Suprapubic skin (tissue), 4 donors: ENCODE data around the gene ZDHHC12. TPM values are rescaled to one million over a fixed set of nuclear protein-coding genes. Genes with fewer than 3 reads are reported as not detected.
"Not testable (repeated sequence)": the region's sequence is repeated elsewhere in the genome, so short reads cannot be mapped to it uniquely, and the experiment has no call there.

Source experiments
- DNase-seq, 2 donors: peaks; one replicate each; pipeline ENCODE4 v3.0.0-alpha.2; 2019; ENCODE audit warnings: low spot score in 2 of 2
- H3K27ac ChIP-seq: fragments of 200-600 bp; sonication (generic); one replicate; pipeline ENCODE4 v1.5.1; 2019
- H3K27me3 ChIP-seq: fragments of 200-600 bp; sonication (generic); one replicate; pipeline ENCODE4 v1.5.1; 2019
- H3K36me3 ChIP-seq: fragments of 200-600 bp; sonication (generic); one replicate; pipeline ENCODE4 v1.5.1; 2019
- H3K4me1 ChIP-seq: fragments of 200-600 bp; sonication (generic); one replicate; pipeline ENCODE4 v1.5.1; 2019
- H3K4me3 ChIP-seq: fragments of 200-600 bp; sonication (generic); one replicate; pipeline ENCODE4 v1.5.1; 2019; ENCODE audit warnings: mild to moderate bottlenecking
- H3K9me3 ChIP-seq: fragments of 200-600 bp; sonication (generic); one replicate; pipeline ENCODE4 v1.5.1; 2019
- EP300 ChIP-seq: sonication (generic); formaldehyde crosslinking; IDR thresholded peaks from one replicate; pipeline ENCODE4 v1.6.1; 2017; ENCODE audit warnings: antibody characterized with exemption
- POLR2A ChIP-seq, 2 donors: fragments of 450-650 bp; IDR thresholded peaks; one replicate each; pipeline ENCODE4 v1.6.1; 2017; ENCODE audit warnings: antibody characterized with exemption in 2 of 2, mild to moderate bottlenecking in 2 of 2, moderate library complexity in 2 of 2
- POLR2AphosphoS5 ChIP-seq, 3 donors: sonication (generic); formaldehyde crosslinking; IDR thresholded peaks; one replicate each; pipeline ENCODE4 v1.6.1; 2017; ENCODE audit warnings: antibody characterized with exemption in 3 of 3
- WGBS: methylation state at CpG from one replicate; pipeline ENCODE4 v1.1.5; 2018; 5-methylcytosine and 5-hydroxymethylcytosine counted together
- total RNA-seq, 4 donors: library from RNA; depleted of rRNA; stranded (reverse); fragments of >200 nt; gene quantifications; one replicate each; pipeline ENCODE4 v1.1.0, GENCODE V29; 2016
- TF ChIP-seq, protein P1 (sequence below), 2 donors: fragments of 200-600 bp in 1 of 2; fragments of 450-650 bp in 1 of 2; sonication (generic) in 1 of 2; IDR thresholded peaks; one replicate each; pipeline ENCODE4 v1.5.1; 2016 to 2019; ENCODE audit warnings: antibody characterized with exemption in 2 of 2, mild to moderate bottlenecking in 1 of 2, moderate library complexity in 1 of 2

The ZDHHC12 gene
- total RNA-seq, 4 donors from 2014 or later, result 31.5 to 90.5 (median 75.0) TPM

DNA sequence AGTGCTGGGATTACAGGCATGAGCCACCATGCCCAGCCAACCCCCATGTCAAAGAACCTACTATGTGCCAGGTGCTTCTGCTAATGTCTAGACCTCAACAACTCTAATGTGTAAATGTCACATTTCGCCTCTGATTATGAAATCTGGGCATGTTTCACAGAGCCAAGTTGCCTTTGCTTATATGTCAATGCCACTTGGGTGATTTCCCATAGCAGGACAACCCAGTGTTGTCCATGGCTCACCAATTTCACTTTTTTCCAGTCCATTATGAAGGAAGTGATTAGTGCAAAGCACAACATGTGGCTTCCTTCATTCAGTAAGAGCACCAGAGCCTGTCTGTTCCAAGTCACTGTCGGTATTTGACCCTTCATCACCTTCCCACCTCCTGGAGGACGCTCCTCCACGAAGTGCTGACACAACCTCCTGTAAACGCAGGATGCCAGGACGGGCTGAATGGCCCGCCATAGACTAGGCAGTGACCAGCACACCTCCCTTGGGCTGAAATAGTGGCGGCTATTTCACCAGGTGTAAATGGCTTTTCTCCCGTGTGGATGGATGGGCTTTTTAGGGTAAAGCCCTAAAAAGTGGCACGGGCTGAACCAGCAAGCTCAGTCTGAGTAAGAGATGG is 22.6 kb downstream of the ZDHHC12 start:
- Histone ChIP-seq H3K27ac (no peak overlapping the region), H3K9me3 (no peaks in the 10 kb centered on the region), H3K4me3 (no peak overlapping the region), H3K4me1 (peaks cover 16% of the 10 kb centered on the region), H3K27me3 (no peaks in the 10 kb centered on the region), H3K36me3 (peaks cover 10% of the 10 kb centered on the region)
- 69% methylated on average over 10 of the region's 10 CpGs for WGBS
- DNase-seq, result peak in 1 of 2 donors; percentile 48
- TF ChIP-seq, protein P1, sequence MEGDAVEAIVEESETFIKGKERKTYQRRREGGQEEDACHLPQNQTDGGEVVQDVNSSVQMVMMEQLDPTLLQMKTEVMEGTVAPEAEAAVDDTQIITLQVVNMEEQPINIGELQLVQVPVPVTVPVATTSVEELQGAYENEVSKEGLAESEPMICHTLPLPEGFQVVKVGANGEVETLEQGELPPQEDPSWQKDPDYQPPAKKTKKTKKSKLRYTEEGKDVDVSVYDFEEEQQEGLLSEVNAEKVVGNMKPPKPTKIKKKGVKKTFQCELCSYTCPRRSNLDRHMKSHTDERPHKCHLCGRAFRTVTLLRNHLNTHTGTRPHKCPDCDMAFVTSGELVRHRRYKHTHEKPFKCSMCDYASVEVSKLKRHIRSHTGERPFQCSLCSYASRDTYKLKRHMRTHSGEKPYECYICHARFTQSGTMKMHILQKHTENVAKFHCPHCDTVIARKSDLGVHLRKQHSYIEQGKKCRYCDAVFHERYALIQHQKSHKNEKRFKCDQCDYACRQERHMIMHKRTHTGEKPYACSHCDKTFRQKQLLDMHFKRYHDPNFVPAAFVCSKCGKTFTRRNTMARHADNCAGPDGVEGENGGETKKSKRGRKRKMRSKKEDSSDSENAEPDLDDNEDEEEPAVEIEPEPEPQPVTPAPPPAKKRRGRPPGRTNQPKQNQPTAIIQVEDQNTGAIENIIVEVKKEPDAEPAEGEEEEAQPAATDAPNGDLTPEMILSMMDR (IDR thresholded peaks at IDR 0.05), result no peak
- TF ChIP-seq POLR2AphosphoS5 (IDR thresholded peaks at IDR 0.05) (no peak), EP300 (no peak), POLR2A (IDR thresholded peaks at IDR 0.05) (no peak)

DNA sequence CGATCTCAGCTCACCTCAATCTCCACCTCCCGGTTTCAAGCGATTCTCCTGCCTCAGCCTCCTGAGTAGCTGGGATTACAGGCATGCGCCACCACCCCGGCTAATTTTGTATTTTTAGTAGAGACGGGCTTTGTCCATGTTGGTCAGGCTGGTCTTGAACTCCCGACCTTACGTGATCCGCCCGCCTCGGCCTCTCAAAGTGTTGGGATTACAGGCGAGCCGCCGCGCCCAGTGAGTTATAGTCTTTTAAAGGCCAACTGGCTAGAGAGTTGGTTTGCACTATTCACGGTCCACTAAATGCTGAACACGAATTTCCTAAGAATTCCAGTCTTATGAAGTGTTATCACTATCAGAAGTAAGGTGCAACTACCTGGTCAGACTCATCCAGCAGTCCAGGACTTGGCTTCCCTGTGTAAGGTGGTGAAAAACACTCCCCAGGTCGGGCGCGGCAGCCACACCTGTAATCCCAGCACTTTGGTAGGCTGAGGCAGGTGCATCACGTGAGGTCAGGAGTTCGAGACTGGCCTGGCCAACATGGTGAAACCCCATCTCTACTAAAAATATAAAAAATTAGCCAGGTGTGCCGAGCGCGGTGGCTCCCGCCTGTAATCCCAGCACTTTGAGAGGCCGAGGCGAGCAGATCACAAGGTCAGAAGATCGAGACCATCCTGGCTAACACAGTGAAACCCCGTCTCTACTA is 24.7 kb downstream of the ZDHHC12 start:
- H3K4me3 ChIP-seq, H3K27ac ChIP-seq, H3K27me3 ChIP-seq, H3K9me3 ChIP-seq: not testable (repeated sequence)
- peaks cover 29% of the 10 kb centered on the region for H3K36me3 ChIP-seq
- peaks cover 16% of the 10 kb centered on the region for H3K4me1 ChIP-seq
- DNase-seq, result peak in 1 of 2 donors; percentile 44
- WGBS, result 94% methylated on average over 28 of the region's 30 CpGs

- TF ChIP-seq POLR2AphosphoS5 (IDR thresholded peaks at IDR 0.05) (no peak), EP300 (no peak), POLR2A (IDR thresholded peaks at IDR 0.05) (no peak)
- TF ChIP-seq, protein P1 (IDR thresholded peaks at IDR 0.05), result no peak
- Histone ChIP-seq H3K36me3 (peaks cover 50% of the 10 kb centered on the region), H3K27me3 (no peaks in the 10 kb centered on the region), H3K4me1 (peaks cover 2% of the 10 kb centered on the region), H3K27ac (no peak overlapping the region), H3K9me3 (no peaks in the 10 kb centered on the region), H3K4me3 (no peak overlapping the region)
- DNase-seq, result peak in 1 of 2 donors; percentile 10
- 77% methylated on average over 8 of the region's 8 CpGs for WGBS
Observed at GRCh38 chr9:128696923-128697707, 26.8 kb downstream of the ZDHHC12 start.

- no peak for TF ChIP-seq POLR2AphosphoS5 (IDR thresholded peaks at IDR 0.05)
- TF ChIP-seq, protein P1 (IDR thresholded peaks at IDR 0.05), result no peak
- no peak for TF ChIP-seq POLR2A (IDR thresholded peaks at IDR 0.05)
- TF ChIP-seq EP300, result no peak
- H3K4me1 ChIP-seq, result peaks cover 15% of the 10 kb centered on the region
- no peak overlapping the region for H3K27ac ChIP-seq
- H3K27me3 ChIP-seq, result no peaks in the 10 kb centered on the region
- H3K9me3 ChIP-seq, result no peaks in the 10 kb centered on the region
- no peak for DNase-seq
- H3K4me3 ChIP-seq, result no peak overlapping the region
- peaks cover 54% of the 10 kb centered on the region for H3K36me3 ChIP-seq
- WGBS, result 77% methylated on average over 6 of the region's 6 CpGs
Observed at GRCh38 chr9:128694344-128694743, 29.6 kb downstream of the ZDHHC12 start.

GRCh38 chr9:128693738-128694137 is 30.2 kb downstream of the ZDHHC12 start:
- H3K4me1 ChIP-seq, result peaks cover 15% of the 10 kb centered on the region
- H3K4me3 ChIP-seq, DNase-seq, H3K27me3 ChIP-seq, H3K27ac ChIP-seq, H3K9me3 ChIP-seq: not testable (repeated sequence)
- H3K36me3 ChIP-seq, result peaks cover 54% of the 10 kb centered on the region
- 92% methylated on average over 3 of the region's 3 CpGs for WGBS

DNA sequence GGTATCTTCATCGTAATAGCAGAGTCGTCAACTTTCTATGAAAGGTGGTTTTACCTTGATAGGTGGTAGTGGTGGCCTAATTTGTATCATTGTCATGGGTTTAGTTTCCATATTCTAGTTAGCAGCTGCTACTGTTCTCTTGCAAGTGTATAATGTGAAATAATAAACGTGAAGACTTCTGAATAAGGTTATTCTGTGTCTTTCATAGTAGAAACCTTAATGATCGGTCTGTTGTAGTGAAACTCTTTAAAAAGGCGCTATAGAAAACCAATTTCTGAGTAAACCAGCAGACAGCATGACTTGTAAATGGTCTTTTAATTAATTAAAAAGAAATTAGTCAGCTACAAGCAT is 33.3 kb downstream of the ZDHHC12 start:
- Histone ChIP-seq H3K36me3 (peaks cover 37% of the 10 kb centered on the region), H3K27me3 (no peaks in the 10 kb centered on the region), H3K4me1 (peaks cover 33% of the 10 kb centered on the region), H3K9me3 (no peaks in the 10 kb centered on the region), H3K4me3 (peak overlapping the region; percentile 71), H3K27ac (no peak overlapping the region)
- WGBS, result 6% methylated on average over 5 of the region's 5 CpGs
- DNase-seq, result no peak
- TF ChIP-seq, protein P1 (IDR thresholded peaks at IDR 0.05), result no peak
- TF ChIP-seq POLR2A (IDR thresholded peaks at IDR 0.05) (no peak), POLR2AphosphoS5 (IDR thresholded peaks at IDR 0.05) (no peak), EP300 (no peak)
